AG04449 (cell line): ENCODE measurements around the gene SRD5A3.
A peak's percentile ranks its signal among the peaks of the same experiment; 100 is the strongest.

Experiments
- CTCF ChIA-PET: fragments of 350-600 bp; formaldehyde crosslinking; extraction: SDS; loops from one replicate; lab custom pipeline; 2021; ENCODE audit warnings: antibody characterized with exemption; lab: Yijun Ruan, JAX
- POLR2A ChIA-PET: fragments of 400-600, 350-600 bp; formaldehyde crosslinking; extraction: SDS; loops from one replicate; lab custom pipeline; 2020; ENCODE audit warnings: antibody characterized with exemption, inconsistent platforms; lab: Yijun Ruan, JAX
- DNase-seq: peaks from one replicate; pipeline ENCODE4 v3.0.0-alpha.2; 2010; ENCODE audit warnings: low read depth, low spot score
- H3K4me3 ChIP-seq: 2 replicates; pipeline ENCODE4 v1.5.1; 2011; ENCODE audit warnings: low read depth, mild to moderate bottlenecking, control low read depth, low read length
- CTCF ChIP-seq: IDR thresholded peaks from one replicate; pipeline ENCODE4 v1.5.1; 2011; ENCODE audit warnings: mild to moderate bottlenecking, moderate library complexity, low read length, control low read depth, inconsistent platforms; ENCODE audit not compliant: insufficient read depth; ENCODE audit errors: missing control alignments

SRD5A3 gene

GRCh38 chr4:55338486-55338885, 7.6 kb upstream of the SRD5A3 start:
- H3K4me3 ChIP-seq = no peak overlapping the region
- ChIA-PET POLR2A (no interaction called here), CTCF (no interaction called here)
- no peak for DNase-seq
- no peak for TF ChIP-seq CTCF

- no peak for TF ChIP-seq CTCF
- ChIA-PET POLR2A (no interaction called here), CTCF (interaction anchor here (0.9 to 1.2 kb wide), 2 partner anchors 368 to 378 kb away, joined by 3 read pairs; no protein-coding TSS in a partner anchor)
- DNase-seq = no peak
- no peak overlapping the region for H3K4me3 ChIP-seq
Observed at GRCh38 chr4:55340266-55340665, 5.8 kb upstream of the SRD5A3 start.

GRCh38 chr4:55343887-55344286, 2.2 kb upstream of the SRD5A3 start:
- ChIA-PET CTCF (interaction anchor here (4.2 kb wide), 1 partner anchor 372 kb away, joined by 47 read pairs; no protein-coding TSS in a partner anchor), POLR2A (no interaction called here)
- DNase-seq = no peak
- TF ChIP-seq CTCF = no peak
- H3K4me3 ChIP-seq = no peak overlapping the region

- POLR2A ChIA-PET = interaction anchor here (1.0 to 1.7 kb wide), 2 partner anchors 50 to 201 kb away, joined by 7 to 10 read pairs; partner anchors contain the start of genes CLOCK and TMEM165
- TF ChIP-seq CTCF = no peak
- CTCF ChIA-PET = interaction anchor here (0.7 to 4.2 kb wide), 31 partner anchors 11 to 522 kb away, joined by 3 to 47 read pairs (median 7); partner anchors contain the start of gene TMEM165
- H3K4me3 ChIP-seq = no peak overlapping the region
- DNase-seq = no peak
Observed at GRCh38 chr4:55345054-55345453, 988 bp upstream of the SRD5A3 start.

GRCh38 chr4:55346851-55347255, 811 bp downstream of the SRD5A3 start:
- DNase-seq = no peak
- peak overlapping the region; percentile 75 for H3K4me3 ChIP-seq
- ChIA-PET CTCF (interaction anchor here (0.6 to 4.2 kb wide), 31 partner anchors 9 to 809 kb away, joined by 3 to 47 read pairs (median 8); partner anchors contain the start of gene TMEM165), POLR2A (interaction anchor here (1.7 kb wide), 1 partner anchor 49 kb away, joined by 7 read pairs; the partner anchor contains the start of gene TMEM165)
- no peak for TF ChIP-seq CTCF

GRCh38 chr4:55347610-55348228, 1.7 kb downstream of the SRD5A3 start:
- CTCF ChIA-PET = interaction anchor here (0.7 to 4.2 kb wide), 21 partner anchors 8 to 520 kb away, joined by 3 to 47 read pairs (median 10); partner anchors contain the start of gene TMEM165
- H3K4me3 ChIP-seq = no peak overlapping the region
- POLR2A ChIA-PET = no interaction called here
- TF ChIP-seq CTCF = no peak
- no peak for DNase-seq
